IMR-90 (cell line): Measurements from ENCODE around the gene OR2F2. TPM values are rescaled to one million over a fixed set of nuclear protein-coding genes. Genes with fewer than 3 reads are reported as not detected.

Source experiments
- ATAC-seq: fragments of 200-7000 bp; cut with Tn5 transposase; 2 replicates; pipeline ENCODE4 v1.9.1; 2020; ENCODE audit warnings: low read depth, mild to moderate bottlenecking, moderate library complexity
- BruUV-seq: library from RNA; stranded (reverse); fragments of 400-500 nt; replicated peaks from 2 replicates; lab custom pipeline; 2021; lab: Mats Ljungman, UMichigan
- CTCF ChIA-PET: fragments of 300-600 bp; formaldehyde crosslinking; extraction: SDS; loops from one replicate; lab custom pipeline; 2021; ENCODE audit warnings: antibody characterized with exemption; lab: Yijun Ruan, JAX
- POLR2A ChIA-PET: fragments of 300-600 bp; sonication (Branson Sonifier 250); formaldehyde crosslinking; loops from one replicate; lab custom pipeline; 2022; ENCODE audit warnings: antibody characterized with exemption; ENCODE audit not compliant: unreplicated experiment; lab: Charles Lee
- DNase-seq: peaks from one replicate; pipeline ENCODE4 v3.0.0; 2013
- H2AFZ ChIP-seq: replicated peaks from 2 replicates; pipeline ENCODE3; 2013; ENCODE audit warnings: low read length, mild to moderate bottlenecking; ENCODE audit not compliant: poor library complexity
- H2AK5ac ChIP-seq: 2 replicates; pipeline ENCODE4 v1.6.1; 2013; ENCODE audit warnings: low read depth, low read length, inconsistent platforms
- H2AK9ac ChIP-seq: replicated peaks from 2 replicates; pipeline ENCODE3; 2013; ENCODE audit warnings: mild to moderate bottlenecking, low read depth, low read length, moderate library complexity; ENCODE audit not compliant: poor library complexity
- H2BK120ac ChIP-seq: 2 replicates; pipeline ENCODE4 v1.6.1; 2013; ENCODE audit warnings: low read depth, low read length, inconsistent platforms
- H2BK15ac ChIP-seq: 3 replicates; pipeline ENCODE4 v1.6.1; 2013; ENCODE audit warnings: low read depth, low read length, inconsistent platforms
- H2BK20ac ChIP-seq: 2 replicates; pipeline ENCODE4 v1.6.1; 2013; ENCODE audit warnings: low read depth, mild to moderate bottlenecking, inconsistent platforms, low read length, moderate library complexity
- H2BK5ac ChIP-seq: 2 replicates; pipeline ENCODE4 v1.6.1; 2013; ENCODE audit warnings: mild to moderate bottlenecking, low read depth, low read length, inconsistent platforms; ENCODE audit not compliant: poor library complexity, severe bottlenecking
- H3K14ac ChIP-seq: replicated peaks from 2 replicates; pipeline ENCODE4 v1.6.1; 2013; ENCODE audit warnings: low read depth, low read length, inconsistent platforms
- H3K18ac ChIP-seq: 2 replicates; pipeline ENCODE4 v1.6.1; 2013; ENCODE audit warnings: low read depth, low read length, control low read depth
- H3K23ac ChIP-seq: 2 replicates; pipeline ENCODE4 v1.6.1; 2013; ENCODE audit warnings: low read depth, low read length, inconsistent platforms
- H3K27ac ChIP-seq: 2 replicates; pipeline ENCODE4 v1.5.1; 2013; ENCODE audit warnings: mild to moderate bottlenecking, control low read depth, low read length; ENCODE audit not compliant: insufficient read depth
- H3K27me3 ChIP-seq: 2 replicates; pipeline ENCODE4 v1.6.1; 2013; ENCODE audit warnings: low read length; ENCODE audit not compliant: control insufficient read depth, insufficient read depth
- H3K36me3 ChIP-seq: 2 replicates; pipeline ENCODE4 v1.6.1; 2013; ENCODE audit warnings: low read length, mixed read lengths; ENCODE audit not compliant: control insufficient read depth, insufficient read depth
- H3K4ac ChIP-seq: 2 replicates; pipeline ENCODE4 v1.6.1; 2013; ENCODE audit warnings: low read depth, low read length, inconsistent platforms
- H3K4me1 ChIP-seq: 2 replicates; pipeline ENCODE4 v1.6.1; 2013; ENCODE audit warnings: low read length, mixed read lengths; ENCODE audit not compliant: control insufficient read depth, insufficient read depth
- H3K4me2 ChIP-seq: 2 replicates; pipeline ENCODE4 v1.6.1; 2013; ENCODE audit warnings: low read depth, mild to moderate bottlenecking, control low read depth, low read length, moderate library complexity
- H3K4me3 ChIP-seq: 2 replicates; pipeline ENCODE4 v1.5.1; 2013; ENCODE audit warnings: low read depth, mild to moderate bottlenecking, control low read depth, low read length, moderate library complexity; ENCODE audit not compliant: insufficient read depth
- H3K56ac ChIP-seq: 2 replicates; pipeline ENCODE4 v1.6.1; 2013; ENCODE audit warnings: low read length, inconsistent platforms; ENCODE audit not compliant: insufficient read depth; ENCODE audit errors: extremely low read depth
- H3K79me1 ChIP-seq, 2 experiments: 2 replicates each; pipeline ENCODE4 v1.6.1; 2013; ENCODE audit warnings: low read length in 2 of 2, inconsistent platforms in 1 of 2, low read depth in 1 of 2
- H3K9ac ChIP-seq: 2 replicates; pipeline ENCODE4 v1.6.1; 2013; ENCODE audit warnings: low read depth, low read length, control low read depth
- H3K9me1 ChIP-seq: 2 replicates; pipeline ENCODE4 v1.6.1; 2013; ENCODE audit warnings: low read length, inconsistent platforms; ENCODE audit not compliant: insufficient read depth
- H3K9me3 ChIP-seq: 2 replicates; pipeline ENCODE4 v1.6.1; 2013; ENCODE audit warnings: low read length; ENCODE audit not compliant: control insufficient read depth, insufficient read depth
- H4K20me1 ChIP-seq: 2 replicates; pipeline ENCODE4 v1.6.1; 2013; ENCODE audit warnings: low read length, inconsistent platforms; ENCODE audit not compliant: insufficient read depth
- H4K5ac ChIP-seq: 2 replicates; pipeline ENCODE4 v1.6.1; 2013; ENCODE audit warnings: mild to moderate bottlenecking, low read depth, low read length, control low read depth
- H4K8ac ChIP-seq, 2 experiments: 2 replicates each; pipeline ENCODE4 v1.6.1; 2013; ENCODE audit warnings: low read depth in 2 of 2, low read length in 2 of 2, control low read depth in 1 of 2, inconsistent platforms in 1 of 2
- H4K91ac ChIP-seq: 2 replicates; pipeline ENCODE4 v1.6.1; 2013; ENCODE audit warnings: low read depth, low read length, inconsistent platforms; ENCODE audit not compliant: insufficient read depth
- BHLHE40 ChIP-seq: fragments of 150-350 bp; IDR thresholded peaks from 2 replicates; pipeline ENCODE4 v1.6.1; 2016; ENCODE audit warnings: mild to moderate bottlenecking, low read depth, low read length
- CEBPB ChIP-seq: IDR thresholded peaks from 2 replicates; pipeline ENCODE4 v1.6.1; 2012; ENCODE audit warnings: low read depth, low read length, improper control_type of control experiment
- ELK1 ChIP-seq: fragments of 150-350 bp; IDR thresholded peaks from 2 replicates; pipeline ENCODE4 v1.6.1; 2016; ENCODE audit warnings: low read depth, mild to moderate bottlenecking, low read length, moderate library complexity, borderline replicate concordance
- MAZ ChIP-seq: IDR thresholded peaks from 2 replicates; pipeline ENCODE4 v1.6.1; 2012; ENCODE audit warnings: low read depth, mild to moderate bottlenecking, low read length, improper control_type of control experiment, moderate library complexity, borderline replicate concordance
- MXI1 ChIP-seq: IDR thresholded peaks from 2 replicates; pipeline ENCODE4 v1.6.1; 2012; ENCODE audit warnings: low read depth, mild to moderate bottlenecking, low read length, moderate library complexity, borderline replicate concordance
- RCOR1 ChIP-seq: IDR thresholded peaks from 2 replicates; pipeline ENCODE4 v1.6.1; 2012; ENCODE audit warnings: mild to moderate bottlenecking, low read length, improper control_type of control experiment; ENCODE audit not compliant: insufficient replicate concordance
- RFX5 ChIP-seq: IDR thresholded peaks from 2 replicates; pipeline ENCODE4 v1.8.0; 2012; ENCODE audit warnings: low read depth, mild to moderate bottlenecking, low read length, moderate library complexity
- WGBS, 2 experiments: methylation state at CpG; one replicate each; pipeline versions ENCODE4 v1.1.5 to v1.1.7; 2013; ENCODE audit warnings: missing lambda C conversion rate in 2 of 2; ENCODE audit not compliant: insufficient read length in 1 of 2; ENCODE audit errors: extremely low coverage in 2 of 2; 5-methylcytosine and 5-hydroxymethylcytosine counted together
- dilution Hi-C: fragments of 300-500 bp; cut with HindIII; formaldehyde crosslinking; loops from one replicate; pipeline ENCODE4 v1.14.3; 2018; ENCODE audit warnings: low sequenced_read_pairs; ENCODE audit not compliant: unreplicated experiment
- in situ Hi-C: fragments of 300-500 bp; cut with MboI; formaldehyde crosslinking; loops from 3 replicates; pipeline ENCODE4 v1.14.3; 2019; ENCODE audit warnings: low sequenced_read_pairs, inconsistent platforms, mixed read lengths
- intact Hi-C: fragments of 100-400 bp; cut with micrococcal nuclease; formaldehyde crosslinking; loops from 2 replicates; pipeline ENCODE4 v1.10.0; 2022
- polyA plus RNA-seq, 3 experiments: library from polyadenylated mRNA; depleted of rRNA; stranded (reverse); fragments of >200 nt; gene quantifications; 2 replicates each; pipeline ENCODE4 v1.2.3, GENCODE V29; 2012; ENCODE audit warnings: low replicate concordance in 1 of 3
- total RNA-seq: library from RNA; depleted of rRNA; stranded (reverse); fragments of >200 nt; gene quantifications from 2 replicates; pipeline ENCODE4 v1.2.3, GENCODE V29; 2012

Gene OR2F2
- total and polyA plus RNA-seq, 2 of the 4 experiments (the other 2 are of a cell fraction), result not detected

GRCh38 chr7:143891457-143891856 lies 43.6 kb upstream of the OR2F2 start:
- Histone ChIP-seq H2BK120ac (no peak overlapping the region), H4K5ac (no peak overlapping the region), H3K9me1 (no peaks in the 10 kb centered on the region), H2BK20ac (no peak overlapping the region), H4K91ac (no peak overlapping the region), H3K9ac (no peak overlapping the region), H3K36me3 (peaks cover 3% of the 10 kb centered on the region; the same call in 1 of the 2 replicates), H4K8ac (no peak overlapping the region), H3K4ac (no peak overlapping the region), H3K27ac (no peak overlapping the region), H4K20me1 (0 out of 2 replicates have a peak, but pooled peaks cover 3% of the 10 kb centered on the region), H3K56ac (no peak overlapping the region), H3K18ac (no peak overlapping the region), H3K4me3 (no peak overlapping the region), H3K27me3 (no peaks in the 10 kb centered on the region), H3K23ac (no peak overlapping the region), H3K4me1 (peaks cover 1% of the 10 kb centered on the region; the same call in 1 of the 2 replicates), H2BK15ac (no peak overlapping the region), H3K79me1 (peaks cover 11 to 13% of the 10 kb centered on the region in 2 experiments), H3K14ac (no peak overlapping the region), H3K4me2 (no peak overlapping the region), H3K9me3 (no peaks in the 10 kb centered on the region; the same call in 1 of the 2 replicates), H2AK5ac (no peak overlapping the region), H2BK5ac (no peak overlapping the region), H2AFZ (no peak overlapping the region), H2AK9ac (no peak overlapping the region)
- no TSS peak for BruUV-seq
- dilution Hi-C loops, result no loop called here
- ChIA-PET CTCF (interaction anchor here (2.1 kb wide), 1 partner anchor 10 kb away, joined by 10 read pairs; the partner anchor contains the start of gene TCAF1), POLR2A (no interaction called here)
- in situ Hi-C loops, result loop anchor here (25.0 kb wide), 1 partner anchor 1329 kb away; no protein-coding TSS in a partner anchor
- WGBS, 2 experiments, result no CpG with 5 or more reads among the region's 2 CpGs
- ATAC-seq (no peak), DNase-seq (no peak)
- no peak for TF ChIP-seq RCOR1
- TF ChIP-seq CEBPB, result no peak
- TF ChIP-seq MAZ, result no peak
- no peak for TF ChIP-seq RFX5
- TF ChIP-seq BHLHE40, result no peak
- TF ChIP-seq ELK1, result no peak
- TF ChIP-seq MXI1, result no peak
- intact Hi-C loops, result no loop called here
